Measurements from ENCODE around the gene PCGF3.

DNA sequence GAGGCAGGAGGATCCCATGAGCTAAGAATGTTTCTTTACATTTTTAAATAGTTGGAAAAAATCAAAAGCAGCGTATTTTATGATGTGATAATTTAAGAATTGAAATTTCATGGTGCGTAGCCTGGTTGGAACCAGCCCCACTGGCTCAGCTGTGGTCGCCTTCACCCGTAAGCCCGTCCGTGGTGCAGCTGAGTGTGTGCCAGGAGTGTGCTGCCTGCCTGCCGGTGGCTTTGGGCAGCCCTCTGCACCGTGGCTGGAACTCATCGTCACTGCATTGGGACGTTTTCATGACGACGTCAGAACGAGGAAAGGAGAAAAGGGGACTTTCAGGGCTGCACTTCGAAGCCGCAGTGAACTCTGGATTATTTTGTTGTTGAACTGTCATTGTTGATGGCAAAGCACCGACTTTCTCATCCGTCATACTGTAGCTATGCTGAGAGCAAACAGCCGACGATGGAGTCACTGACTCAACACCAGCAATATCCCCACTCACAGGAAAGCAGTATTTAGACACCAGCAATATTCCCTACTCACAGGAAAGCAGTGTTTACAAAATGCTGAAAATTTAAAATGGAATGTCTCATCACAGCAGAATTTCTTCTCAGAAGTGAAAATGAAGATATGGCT is 35.1 kb downstream of the PCGF3 start:
- no peak for TF ChIP-seq POLR2A (IDR thresholded peaks at IDR 0.05)
- TF ChIP-seq, protein P1, sequence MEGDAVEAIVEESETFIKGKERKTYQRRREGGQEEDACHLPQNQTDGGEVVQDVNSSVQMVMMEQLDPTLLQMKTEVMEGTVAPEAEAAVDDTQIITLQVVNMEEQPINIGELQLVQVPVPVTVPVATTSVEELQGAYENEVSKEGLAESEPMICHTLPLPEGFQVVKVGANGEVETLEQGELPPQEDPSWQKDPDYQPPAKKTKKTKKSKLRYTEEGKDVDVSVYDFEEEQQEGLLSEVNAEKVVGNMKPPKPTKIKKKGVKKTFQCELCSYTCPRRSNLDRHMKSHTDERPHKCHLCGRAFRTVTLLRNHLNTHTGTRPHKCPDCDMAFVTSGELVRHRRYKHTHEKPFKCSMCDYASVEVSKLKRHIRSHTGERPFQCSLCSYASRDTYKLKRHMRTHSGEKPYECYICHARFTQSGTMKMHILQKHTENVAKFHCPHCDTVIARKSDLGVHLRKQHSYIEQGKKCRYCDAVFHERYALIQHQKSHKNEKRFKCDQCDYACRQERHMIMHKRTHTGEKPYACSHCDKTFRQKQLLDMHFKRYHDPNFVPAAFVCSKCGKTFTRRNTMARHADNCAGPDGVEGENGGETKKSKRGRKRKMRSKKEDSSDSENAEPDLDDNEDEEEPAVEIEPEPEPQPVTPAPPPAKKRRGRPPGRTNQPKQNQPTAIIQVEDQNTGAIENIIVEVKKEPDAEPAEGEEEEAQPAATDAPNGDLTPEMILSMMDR (IDR thresholded peaks at IDR 0.05) = no peak

All from tibial nerve (tissue), 3 donors.